GM12878 (cell line): ENCODE results near the gene LARP6.

ENCODE experiments used
- CREB1 ChIP-seq: IDR thresholded peaks from 2 replicates; pipeline ENCODE4 v1.6.1; 2012; ENCODE audit warnings: low read depth, mild to moderate bottlenecking, inconsistent platforms
- EP300 ChIP-seq, 2 experiments: fragments of 150-350 bp in 1 of 2; IDR thresholded peaks; 2 replicates each; pipeline ENCODE4 v1.6.1; 2011 to 2012; ENCODE audit warnings: low read depth in 2 of 2, low read length in 2 of 2, borderline replicate concordance in 1 of 2, improper control_type of control experiment in 1 of 2, inconsistent platforms in 1 of 2; ENCODE audit not compliant: control insufficient read depth in 1 of 2
- GATAD2B ChIP-seq: fragments of 450-650 bp; conservative IDR thresholded peaks from 2 replicates; pipeline ENCODE4 v1.6.1; 2017; ENCODE audit warnings: low read depth, mild to moderate bottlenecking, moderate library complexity
- KDM1A ChIP-seq: fragments of 200-600 bp; sonication (generic); IDR thresholded peaks from 2 replicates; pipeline ENCODE4 v1.6.1; 2016; ENCODE audit warnings: borderline replicate concordance
- MTA2 ChIP-seq: fragments of 450-650 bp; IDR thresholded peaks from 2 replicates; pipeline ENCODE4 v1.6.1; 2016; ENCODE audit warnings: low read depth, mild to moderate bottlenecking, moderate library complexity
- PAX5 ChIP-seq: IDR thresholded peaks from 2 replicates; pipeline ENCODE4 v1.6.1; 2011; ENCODE audit warnings: low read depth, low read length, borderline replicate concordance
- SRF ChIP-seq, 2 experiments: IDR thresholded peaks; 2 replicates each; pipeline ENCODE4 v1.6.1; 2011; ENCODE audit warnings: low read depth in 2 of 2, low read length in 2 of 2, mild to moderate bottlenecking in 1 of 2, moderate library complexity in 1 of 2
- STAT1 ChIP-seq: fragments of 450-650 bp; conservative IDR thresholded peaks from 2 replicates; pipeline ENCODE4 v1.6.1; 2014; ENCODE audit warnings: antibody characterized with exemption, mild to moderate bottlenecking
- TF ChIP-seq, protein P1 (sequence below), 3 experiments: IDR thresholded peaks in 2 of 3; conservative IDR thresholded peaks in 1 of 3; 2 replicates each; pipeline ENCODE4 v1.5.1; 2011; ENCODE audit warnings: low read depth in 3 of 3, low read length in 3 of 3, mild to moderate bottlenecking in 3 of 3, control low read depth in 2 of 3, moderate library complexity in 2 of 3, inconsistent platforms in 1 of 3, mixed read lengths in 1 of 3; ENCODE audit not compliant: control insufficient read depth in 2 of 3, insufficient read depth in 1 of 3; ENCODE audit errors: extremely low read depth in 1 of 3

- TF ChIP-seq PAX5, result no peak
- no peak for TF ChIP-seq GATAD2B
- no peak for TF ChIP-seq EP300 (IDR thresholded peaks at IDR 0.05; ENCODE audit: borderline replicate concordance in 1 of 2, control insufficient read depth in 1 of 2, low read depth in 2 of 2, low read length in 2 of 2)
- no peak for TF ChIP-seq STAT1
- TF ChIP-seq KDM1A, result no peak
- no peak for TF ChIP-seq SRF (IDR thresholded peaks at IDR 0.05; ENCODE audit: low read depth in 2 of 2, low read length in 2 of 2)
- TF ChIP-seq CREB1, result no peak
- no peak for TF ChIP-seq MTA2
- TF ChIP-seq, protein P1, sequence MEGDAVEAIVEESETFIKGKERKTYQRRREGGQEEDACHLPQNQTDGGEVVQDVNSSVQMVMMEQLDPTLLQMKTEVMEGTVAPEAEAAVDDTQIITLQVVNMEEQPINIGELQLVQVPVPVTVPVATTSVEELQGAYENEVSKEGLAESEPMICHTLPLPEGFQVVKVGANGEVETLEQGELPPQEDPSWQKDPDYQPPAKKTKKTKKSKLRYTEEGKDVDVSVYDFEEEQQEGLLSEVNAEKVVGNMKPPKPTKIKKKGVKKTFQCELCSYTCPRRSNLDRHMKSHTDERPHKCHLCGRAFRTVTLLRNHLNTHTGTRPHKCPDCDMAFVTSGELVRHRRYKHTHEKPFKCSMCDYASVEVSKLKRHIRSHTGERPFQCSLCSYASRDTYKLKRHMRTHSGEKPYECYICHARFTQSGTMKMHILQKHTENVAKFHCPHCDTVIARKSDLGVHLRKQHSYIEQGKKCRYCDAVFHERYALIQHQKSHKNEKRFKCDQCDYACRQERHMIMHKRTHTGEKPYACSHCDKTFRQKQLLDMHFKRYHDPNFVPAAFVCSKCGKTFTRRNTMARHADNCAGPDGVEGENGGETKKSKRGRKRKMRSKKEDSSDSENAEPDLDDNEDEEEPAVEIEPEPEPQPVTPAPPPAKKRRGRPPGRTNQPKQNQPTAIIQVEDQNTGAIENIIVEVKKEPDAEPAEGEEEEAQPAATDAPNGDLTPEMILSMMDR (IDR thresholded peaks at IDR 0.05 in 2 of 3, conservative IDR thresholded peaks at IDR 0.05 in 1 of 3; ENCODE audit: control insufficient read depth in 2 of 3, extremely low read depth in 1 of 3, insufficient read depth in 1 of 3, low read depth in 3 of 3, low read length in 3 of 3), result no peak
Observed at GRCh38 chr15:70830615-70831014, 23.3 kb downstream of the LARP6 start.
